Measurements from ENCODE around the gene FOLR2.
A peak's percentile ranks its signal among the peaks of the same experiment; 100 is the strongest.

Gene FOLR2

GRCh38 chr11:72223615-72224563 is 7.3 kb downstream of the FOLR2 start:
- TF ChIP-seq CTCF (conservative IDR thresholded peaks at IDR 0.05; ENCODE audit: low read depth, low read length) = no peak
- DNase-seq (ENCODE audit: low read depth) = no peak
- peak overlapping the region; percentile 91 for H3K4me3 ChIP-seq (ENCODE audit: low read length)

GRCh38 chr11:72224564-72225410 is 8.2 kb downstream of the FOLR2 start, which contains the start of gene INPPL1:
Gene INPPL1, plus strand, starts transcription at chr11:72224767. Its CDS starts 218 bp downstream, at chr11:72224985.
- TF ChIP-seq CTCF (conservative IDR thresholded peaks at IDR 0.05; ENCODE audit: low read depth, low read length) = no peak
- DNase-seq (ENCODE audit: low read depth) = no peak

GRCh38 chr11:72225411-72225951 is 8.9 kb downstream of the FOLR2 start:
- DNase-seq (ENCODE audit: low read depth) = no peak
- TF ChIP-seq CTCF (conservative IDR thresholded peaks at IDR 0.05; ENCODE audit: low read depth, low read length) = no peak
- H3K4me3 ChIP-seq (ENCODE audit: low read length) = peak overlapping the region; percentile 91

More at GRCh38 chr11:72224564-72225410, 8.2 kb downstream of the FOLR2 start, which contains the start of gene INPPL1:
- H3K4me3 ChIP-seq (ENCODE audit: low read length) = peak within 1 kb of the TSS; percentile 91

GRCh38 chr11:72226701-72227100 is 10.1 kb downstream of the FOLR2 start:
- no peak for TF ChIP-seq CTCF (conservative IDR thresholded peaks at IDR 0.05; ENCODE audit: low read depth, low read length)
- H3K4me3 ChIP-seq (ENCODE audit: low read length) = no peak overlapping the region
- no peak for DNase-seq (ENCODE audit: low read depth)

- H3K4me3 ChIP-seq (ENCODE audit: low read length) = no peak overlapping the region
- no peak for TF ChIP-seq CTCF (conservative IDR thresholded peaks at IDR 0.05; ENCODE audit: low read depth, low read length)
- DNase-seq (ENCODE audit: low read depth) = no peak
Observed at GRCh38 chr11:72227316-72228228, 11.0 kb downstream of the FOLR2 start.

- no peak overlapping the region for H3K4me3 ChIP-seq (ENCODE audit: low read length)
- DNase-seq (ENCODE audit: low read depth) = no peak
- peak; percentile 30 for TF ChIP-seq CTCF (conservative IDR thresholded peaks at IDR 0.05; ENCODE audit: low read depth, low read length)
Observed at GRCh38 chr11:72228229-72228843, 11.7 kb downstream of the FOLR2 start.

All from retinal pigment epithelial cell (primary cell).